ENCODE results near the gene CRTC1. TPM values are rescaled to one million over a fixed set of nuclear protein-coding genes. Genes with fewer than 3 reads are reported as not detected.
"Not testable (repeated sequence)": the region's sequence is repeated elsewhere in the genome, so short reads cannot be mapped to it uniquely, and the experiment has no call there.

Gene CRTC1
- total RNA-seq, 2 experiments from 2014 or later: 5.9 to 6.4 TPM

DNA sequence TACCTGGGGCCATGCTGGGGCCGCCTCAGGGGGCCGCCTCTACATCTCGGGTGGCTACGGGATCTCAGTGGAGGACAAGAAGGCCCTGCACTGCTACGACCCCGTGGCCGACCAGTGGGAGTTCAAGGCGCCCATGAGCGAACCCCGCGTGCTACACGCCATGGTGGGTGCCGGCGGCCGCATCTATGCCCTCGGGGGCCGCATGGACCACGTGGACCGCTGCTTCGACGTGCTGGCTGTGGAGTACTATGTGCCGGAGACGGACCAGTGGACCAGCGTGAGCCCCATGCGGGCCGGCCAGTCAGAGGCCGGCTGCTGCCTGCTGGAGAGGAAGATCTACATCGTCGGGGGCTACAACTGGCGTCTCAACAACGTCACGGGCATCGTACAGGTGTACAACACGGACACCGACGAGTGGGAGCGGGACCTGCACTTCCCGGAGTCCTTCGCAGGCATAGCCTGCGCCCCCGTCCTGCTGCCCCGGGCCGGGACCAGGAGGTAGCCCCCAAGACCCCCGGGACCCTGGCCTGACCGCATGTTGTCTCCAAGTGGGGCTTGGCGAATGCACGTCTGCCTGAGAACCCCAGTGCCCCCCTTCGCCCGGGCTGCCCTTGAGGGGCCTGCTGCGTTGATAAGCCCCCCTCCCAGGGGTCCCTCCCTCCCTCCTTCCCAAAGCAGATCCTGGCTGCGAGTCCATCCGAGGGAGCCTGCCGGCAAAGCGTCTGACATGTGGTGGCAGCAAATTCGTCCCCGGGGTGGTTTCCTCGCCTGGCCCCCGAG, 14.5 kb upstream of the CRTC1 start:
- DNase-seq: no peak
- no peaks in the 10 kb centered on the region for H3K27me3 Mint-ChIP-seq
- no peak overlapping the region for H3K27ac Mint-ChIP-seq
- CTCF ChIA-PET: no interaction called here
- peaks cover 3% of the 10 kb centered on the region for H3K4me1 Mint-ChIP-seq
- no peaks in the 10 kb centered on the region for H3K36me3 Mint-ChIP-seq
- no peak overlapping the region for H3K4me3 Mint-ChIP-seq
- ATAC-seq: no peak
- no peaks in the 10 kb centered on the region for H3K9me3 Mint-ChIP-seq (ENCODE audit: low read depth)

DNA sequence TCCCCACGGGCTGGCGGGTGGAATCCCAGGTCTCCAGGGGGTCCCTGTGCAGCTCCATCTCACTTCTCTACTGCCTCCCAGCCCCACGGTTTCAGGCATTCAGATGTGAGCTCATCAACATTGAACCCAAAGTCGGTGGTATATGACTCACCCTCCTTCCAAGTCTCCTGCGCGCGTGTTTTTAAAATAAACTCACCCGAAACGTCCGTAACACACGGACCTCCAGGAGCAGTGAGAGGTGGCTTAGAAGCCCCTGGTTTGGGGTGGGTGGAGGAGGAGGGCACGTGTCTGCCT, 14.0 kb upstream of the CRTC1 start:
- Mint-ChIP-seq H3K27me3 (no peaks in the 10 kb centered on the region), H3K36me3 (no peaks in the 10 kb centered on the region), H3K27ac (no peak overlapping the region), H3K4me1 (no peaks in the 10 kb centered on the region), H3K9me3 (ENCODE audit: low read depth) (no peaks in the 10 kb centered on the region), H3K4me3 (no peak overlapping the region)
- DNase-seq: no peak
- no peak for ATAC-seq
- CTCF ChIA-PET: no interaction called here

DNA sequence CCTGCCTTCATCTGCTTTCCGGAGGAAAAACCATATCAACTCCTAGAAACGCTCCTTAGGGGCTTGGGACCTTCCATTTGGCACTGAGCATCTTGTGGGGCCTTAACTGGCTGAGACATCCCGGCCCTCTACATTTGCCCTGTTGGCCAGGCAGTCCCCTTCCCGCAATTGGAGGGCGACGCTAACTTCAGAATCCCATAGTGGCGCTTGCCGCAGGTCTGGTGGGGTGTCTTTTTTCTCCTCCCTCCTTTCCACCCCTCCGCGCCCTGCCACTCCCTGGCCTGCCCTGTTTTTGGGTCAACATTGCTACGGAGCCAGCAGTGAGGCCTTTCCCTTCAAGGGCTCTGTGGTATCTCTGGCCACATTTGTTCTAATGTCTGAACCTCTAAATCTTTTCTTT, 13.6 kb upstream of the CRTC1 start:
- DNase-seq: no peak
- no peaks in the 10 kb centered on the region for H3K9me3 Mint-ChIP-seq (ENCODE audit: low read depth)
- CTCF ChIA-PET: no interaction called here

DNA sequence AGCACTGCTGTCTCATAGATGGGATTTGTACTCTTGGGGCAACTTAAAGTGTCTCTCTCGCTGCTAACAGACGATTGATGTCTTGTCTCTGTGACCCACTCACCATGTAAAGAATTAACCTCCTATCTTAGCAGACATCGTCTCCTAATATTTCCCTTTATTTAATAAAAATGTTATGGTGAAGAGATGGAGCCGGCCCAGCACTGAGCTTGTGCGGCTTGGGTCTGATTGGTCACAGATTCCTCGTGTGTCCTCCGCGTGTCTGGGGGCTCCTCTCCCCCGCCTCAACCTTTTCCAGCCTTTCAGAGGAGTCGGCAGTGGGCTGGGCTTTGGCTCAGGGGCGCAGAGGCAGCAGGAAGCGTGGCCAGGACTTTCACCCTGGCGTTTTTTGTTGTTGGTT, 13.2 kb upstream of the CRTC1 start:
- CTCF ChIA-PET: no interaction called here
- Mint-ChIP-seq H3K27me3 (no peaks in the 10 kb centered on the region), H3K27ac (no peak overlapping the region), H3K9me3 (ENCODE audit: low read depth) (no peaks in the 10 kb centered on the region), H3K4me3 (no peak overlapping the region), H3K4me1 (no peaks in the 10 kb centered on the region), H3K36me3 (no peaks in the 10 kb centered on the region)
- no peak for DNase-seq
- no peak for ATAC-seq

More for the DNA sequence above, 13.6 kb upstream of the CRTC1 start:
- Mint-ChIP-seq H3K27me3 (no peaks in the 10 kb centered on the region), H3K4me3 (no peak overlapping the region), H3K27ac (no peak overlapping the region), H3K4me1 (no peaks in the 10 kb centered on the region), H3K36me3 (no peaks in the 10 kb centered on the region)
- ATAC-seq: no peak

DNA sequence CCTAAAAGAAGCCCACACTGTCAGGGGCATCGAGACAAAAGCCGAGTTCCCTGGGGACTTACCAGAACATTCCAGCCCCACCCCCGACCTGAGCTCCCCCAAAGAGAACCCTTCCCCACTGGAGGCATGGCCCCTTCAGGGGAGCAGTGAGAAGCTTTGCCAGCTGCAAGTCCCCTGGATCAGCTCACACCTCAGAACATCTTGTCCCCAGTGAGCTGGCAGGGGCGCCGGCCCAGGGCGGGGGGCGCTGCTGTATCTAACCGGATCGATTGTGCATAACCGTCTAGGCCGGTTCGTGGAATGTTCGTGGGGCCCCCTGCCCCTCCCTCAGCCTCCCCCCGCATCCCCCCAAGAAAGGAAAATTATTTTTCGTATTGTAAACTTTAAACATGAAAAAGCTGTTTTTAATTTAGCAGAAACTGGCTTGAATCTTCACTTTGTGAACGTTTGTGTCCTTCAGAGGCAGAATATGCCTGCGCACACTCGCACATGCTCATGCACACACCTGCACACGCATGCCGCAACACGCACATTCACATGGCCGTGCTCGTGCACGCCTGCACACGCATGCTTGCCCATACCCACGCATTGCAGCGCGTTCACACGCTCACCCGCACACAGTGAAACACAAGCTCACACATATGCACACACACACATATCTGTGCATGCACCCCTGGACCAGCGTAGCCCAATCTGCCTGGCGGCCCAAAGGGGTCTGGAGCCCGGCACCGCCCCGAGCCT, 12.0 kb upstream of the CRTC1 start:
- Mint-ChIP-seq H3K4me1 (no peaks in the 10 kb centered on the region), H3K4me3 (no peak overlapping the region), H3K36me3 (no peaks in the 10 kb centered on the region), H3K27ac (no peak overlapping the region), H3K27me3 (no peaks in the 10 kb centered on the region), H3K9me3 (ENCODE audit: low read depth) (no peaks in the 10 kb centered on the region)
- DNase-seq (no peak), ATAC-seq (no peak)
- CTCF ChIA-PET: interaction anchor here (1.2 to 2.5 kb wide), 2 partner anchors 9 to 78 kb away, joined by 4 to 7 read pairs; no protein-coding TSS in a partner anchor

DNA sequence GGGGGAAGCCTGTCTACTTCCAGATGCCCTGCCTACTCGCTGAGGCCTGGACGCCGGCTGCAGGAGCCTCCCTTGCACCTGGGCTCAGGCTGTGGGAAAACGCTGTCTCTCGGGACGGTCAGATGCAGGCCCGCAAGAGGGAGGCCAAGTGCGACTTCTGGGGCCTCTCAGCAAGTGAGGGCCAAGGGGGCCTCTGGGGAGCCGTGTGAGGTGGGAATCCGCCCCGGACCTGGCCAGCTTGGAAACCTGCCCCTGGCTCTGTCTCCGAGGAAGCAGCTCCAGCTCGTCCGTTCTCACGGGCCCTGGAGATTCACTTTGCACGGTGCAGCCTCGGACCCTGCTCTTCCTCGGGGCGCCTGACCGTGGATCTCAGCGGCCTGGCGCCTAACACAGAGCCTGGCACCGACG, 11.4 kb upstream of the CRTC1 start:
- DNase-seq: no peak
- Mint-ChIP-seq H3K36me3 (no peaks in the 10 kb centered on the region), H3K4me1 (no peaks in the 10 kb centered on the region), H3K27me3 (no peaks in the 10 kb centered on the region), H3K27ac (no peak overlapping the region), H3K9me3 (ENCODE audit: low read depth) (no peaks in the 10 kb centered on the region), H3K4me3 (no peak overlapping the region)
- CTCF ChIA-PET: interaction anchor here (1.2 to 2.5 kb wide), 2 partner anchors 8 to 79 kb away, joined by 4 to 7 read pairs; no protein-coding TSS in a partner anchor
- no peak for ATAC-seq

DNA sequence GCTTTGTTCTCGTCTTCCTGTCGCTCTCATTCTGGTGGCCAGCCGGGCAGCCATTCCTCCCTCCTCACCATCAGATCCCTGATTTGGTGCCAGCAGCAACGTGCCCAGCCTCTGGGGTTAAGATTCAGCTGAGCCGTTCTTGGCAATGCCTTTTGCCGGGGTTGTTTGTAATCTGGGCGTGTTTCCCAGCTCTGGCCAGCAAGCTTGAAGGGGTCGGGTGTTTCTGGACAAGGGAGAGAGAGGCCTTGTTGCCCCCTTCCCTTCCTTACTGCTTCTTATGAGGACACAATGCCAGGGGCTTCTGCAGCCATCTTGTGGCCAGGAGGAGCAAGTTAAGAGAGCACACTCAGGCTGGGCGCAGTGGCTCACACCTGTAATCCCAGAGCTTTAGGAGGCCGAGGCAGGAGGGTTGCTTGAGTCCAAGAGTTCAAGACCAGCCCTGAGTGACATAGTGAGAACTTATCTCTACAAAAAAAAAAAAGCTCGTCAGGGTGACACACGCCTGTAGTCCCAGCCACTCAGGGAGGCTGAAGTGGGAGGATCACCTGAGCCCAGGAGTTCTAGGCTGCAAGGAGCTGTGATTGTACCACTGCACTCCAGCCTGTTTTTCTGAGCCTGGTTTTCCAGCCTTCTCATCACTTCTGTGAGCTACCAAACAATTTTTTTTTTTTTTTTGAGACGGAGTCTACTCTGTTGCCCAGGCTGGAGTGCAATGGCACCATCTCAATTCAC, 10.7 kb upstream of the CRTC1 start:
- H3K9me3 Mint-ChIP-seq (ENCODE audit: low read depth): no peaks in the 10 kb centered on the region
- H3K36me3 Mint-ChIP-seq: no peaks in the 10 kb centered on the region
- ATAC-seq (no peak), DNase-seq (no peak)
- CTCF ChIA-PET: interaction anchor here (0.8 to 2.5 kb wide), 4 partner anchors 79 to 222 kb away, joined by 3 to 7 read pairs (median 4); no protein-coding TSS in a partner anchor
- no peak overlapping the region for H3K27ac Mint-ChIP-seq
- no peak overlapping the region for H3K4me3 Mint-ChIP-seq
- H3K4me1 Mint-ChIP-seq: no peaks in the 10 kb centered on the region
- no peaks in the 10 kb centered on the region for H3K27me3 Mint-ChIP-seq

DNA sequence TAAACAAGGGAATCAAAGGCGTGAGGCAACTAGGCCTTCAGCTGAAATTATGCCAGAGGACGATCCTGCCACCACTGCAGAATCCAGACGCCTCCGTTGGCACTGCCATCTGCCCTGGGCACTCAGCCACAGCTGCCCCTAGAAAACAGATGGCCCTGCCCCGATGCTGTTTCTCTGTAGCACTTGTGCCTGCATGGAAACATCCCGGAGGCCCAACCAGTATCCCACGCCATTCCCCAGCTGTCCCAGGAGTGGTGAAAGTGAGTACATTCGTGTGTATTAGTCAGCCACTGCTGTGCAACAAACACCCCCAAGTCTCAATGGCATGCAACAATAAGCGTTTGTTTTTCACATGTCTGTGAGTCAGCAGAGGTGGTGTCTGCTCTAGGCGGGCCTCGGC, 8.9 kb upstream of the CRTC1 start:
- Mint-ChIP-seq H3K4me3 (no peak overlapping the region), H3K27ac (no peak overlapping the region), H3K36me3 (no peaks in the 10 kb centered on the region), H3K9me3 (ENCODE audit: low read depth) (no peaks in the 10 kb centered on the region), H3K27me3 (no peaks in the 10 kb centered on the region), H3K4me1 (peaks cover 5% of the 10 kb centered on the region)
- DNase-seq (no peak), ATAC-seq (no peak)
- CTCF ChIA-PET: interaction anchor here (0.9 to 1.2 kb wide), 3 partner anchors 11 to 205 kb away, joined by 3 to 5 read pairs (median 3); no protein-coding TSS in a partner anchor

DNA sequence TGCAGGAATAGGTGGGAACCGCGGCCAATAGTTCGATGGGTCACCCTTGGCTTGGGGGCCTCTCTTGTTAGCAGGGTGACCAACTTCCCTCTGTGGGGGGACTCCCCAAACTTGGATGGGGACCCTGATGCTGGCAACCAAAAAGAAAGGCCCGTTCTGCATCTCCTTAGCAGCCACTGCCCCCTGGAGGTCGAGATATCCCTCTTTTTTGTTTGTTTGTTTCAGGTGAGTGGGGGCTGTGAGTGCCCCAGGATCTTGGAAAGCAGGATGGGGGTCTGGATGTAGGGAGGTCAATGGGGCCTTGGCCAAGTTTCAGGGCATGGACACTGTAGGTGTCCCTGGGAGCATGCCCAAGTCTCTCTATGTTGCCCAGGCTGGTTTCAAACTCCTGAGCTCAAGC, 7.7 kb upstream of the CRTC1 start:
- no peaks in the 10 kb centered on the region for H3K9me3 Mint-ChIP-seq (ENCODE audit: low read depth)
- CTCF ChIA-PET: interaction anchor here (1.2 to 1.4 kb wide), 2 partner anchors 206 to 224 kb away, joined by 3 to 5 read pairs; no protein-coding TSS in a partner anchor
- H3K27ac Mint-ChIP-seq: no peak overlapping the region
- H3K4me3 Mint-ChIP-seq: no peak overlapping the region
- DNase-seq (no peak), ATAC-seq (no peak)
- H3K27me3 Mint-ChIP-seq: no peaks in the 10 kb centered on the region
- H3K4me1 Mint-ChIP-seq: peaks cover 5% of the 10 kb centered on the region
- no peaks in the 10 kb centered on the region for H3K36me3 Mint-ChIP-seq

DNA sequence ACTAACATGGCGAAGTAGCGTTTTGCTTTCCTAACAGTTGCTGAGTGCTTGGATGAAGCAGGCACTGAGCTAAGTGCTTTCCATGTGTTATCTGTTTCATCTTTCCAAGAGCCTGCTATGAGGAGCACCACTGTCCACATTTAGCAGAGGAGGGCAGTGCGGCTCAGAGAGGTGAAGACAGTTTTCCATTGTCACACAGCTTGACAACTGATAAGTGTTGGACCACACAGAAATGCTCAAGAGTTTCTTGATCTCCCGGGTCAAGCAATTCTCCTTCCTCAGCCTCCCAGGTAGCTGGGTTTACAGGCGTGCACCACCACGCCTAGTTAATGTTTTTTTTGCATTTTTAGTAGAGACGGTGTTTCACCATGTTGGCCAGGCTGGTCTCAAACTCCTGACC, 6.8 kb upstream of the CRTC1 start:
- CTCF ChIA-PET: interaction anchor here (1.2 to 1.4 kb wide), 2 partner anchors 207 to 225 kb away, joined by 3 to 5 read pairs; no protein-coding TSS in a partner anchor
- ATAC-seq: no peak

DNA sequence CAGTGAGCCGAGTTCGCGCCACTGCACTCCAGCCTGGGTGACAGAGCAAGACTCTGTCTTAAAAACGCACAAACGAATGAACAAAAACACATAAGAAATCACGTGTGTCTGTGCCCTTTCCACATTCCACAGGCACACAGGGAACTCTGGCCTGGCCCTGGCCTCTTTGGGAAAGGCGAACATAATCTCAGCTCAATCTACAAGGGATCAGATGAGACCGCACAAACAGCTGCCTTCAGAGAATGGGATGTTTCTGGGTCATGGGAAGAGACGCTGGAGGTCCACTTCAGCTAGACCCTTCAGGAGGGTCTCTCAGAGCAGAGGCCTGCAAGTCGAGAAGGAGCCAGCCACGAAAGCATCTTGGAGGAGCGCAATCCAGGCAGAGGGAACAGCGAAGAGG, 6.3 kb upstream of the CRTC1 start:
- H3K36me3 Mint-ChIP-seq: no peaks in the 10 kb centered on the region
- peaks cover 7% of the 10 kb centered on the region for H3K4me1 Mint-ChIP-seq
- CTCF ChIA-PET: interaction anchor here (1.2 kb wide), 1 partner anchor 226 kb away, joined by 3 read pairs; no protein-coding TSS in a partner anchor
- no peak for DNase-seq
- H3K27ac Mint-ChIP-seq: no peak overlapping the region
- H3K27me3 Mint-ChIP-seq: no peaks in the 10 kb centered on the region
- H3K9me3 Mint-ChIP-seq (ENCODE audit: low read depth): no peaks in the 10 kb centered on the region
- ATAC-seq: no peak
- H3K4me3 Mint-ChIP-seq: no peak overlapping the region

More for the DNA sequence above, 6.8 kb upstream of the CRTC1 start:
- Mint-ChIP-seq H3K36me3 (no peaks in the 10 kb centered on the region), H3K9me3 (ENCODE audit: low read depth) (no peaks in the 10 kb centered on the region), H3K27ac (no peak overlapping the region), H3K27me3 (no peaks in the 10 kb centered on the region), H3K4me3 (no peak overlapping the region), H3K4me1 (peaks cover 5% of the 10 kb centered on the region)
- no peak for DNase-seq

DNA sequence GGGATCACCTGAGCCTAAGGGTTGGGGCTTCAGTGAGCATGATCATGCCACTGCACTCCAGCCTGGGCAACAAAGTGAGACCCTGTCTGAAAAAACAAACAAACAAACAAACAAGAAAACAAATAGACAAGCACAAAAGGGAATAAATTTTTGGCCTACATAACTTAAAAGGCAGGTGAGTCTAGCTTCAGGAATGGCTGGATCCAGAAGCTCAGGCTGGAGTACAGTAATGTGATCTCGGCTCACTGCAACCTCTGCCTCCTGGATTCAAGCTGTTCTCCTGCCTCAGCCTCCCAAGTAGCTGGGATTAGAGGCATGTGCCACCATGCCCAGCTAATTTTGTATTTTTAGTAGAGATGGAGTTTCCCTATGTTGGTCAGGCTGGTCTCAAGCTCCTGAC, 3.3 kb upstream of the CRTC1 start:
- not testable (repeated sequence) for H3K36me3 Mint-ChIP-seq; H3K9me3 Mint-ChIP-seq (ENCODE audit: low read depth); H3K27ac Mint-ChIP-seq; H3K27me3 Mint-ChIP-seq; DNase-seq; ATAC-seq; H3K4me3 Mint-ChIP-seq
- H3K4me1 Mint-ChIP-seq: peaks cover 20% of the 10 kb centered on the region
- CTCF ChIA-PET: interaction anchor here (0.7 to 1.9 kb wide), 3 partner anchors 9 to 160 kb away, joined by 4 to 5 read pairs (median 4); no protein-coding TSS in a partner anchor

DNA sequence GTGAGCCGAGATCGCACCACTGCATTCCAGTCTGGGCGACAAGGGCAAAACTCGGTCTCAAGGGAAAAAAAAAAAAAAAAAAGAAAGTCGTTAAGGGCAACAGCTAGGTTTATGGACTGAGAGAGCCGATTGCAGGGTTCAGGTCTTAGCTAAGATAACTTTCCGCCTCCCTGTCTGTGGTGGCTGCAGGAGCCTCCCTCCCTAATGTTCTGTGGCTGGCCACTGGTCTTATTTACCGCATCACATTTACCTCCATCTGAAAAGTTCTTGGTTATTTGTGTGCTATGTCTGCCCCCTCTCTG, 722 bp upstream of the CRTC1 start:
- Mint-ChIP-seq H3K9me3 (ENCODE audit: low read depth) (no peaks in the 10 kb centered on the region), H3K4me3 (peak overlapping the region; percentile 78), H3K27ac (peak overlapping the region; percentile 65), H3K4me1 (peaks cover 21% of the 10 kb centered on the region), H3K27me3 (no peaks in the 10 kb centered on the region), H3K36me3 (no peaks in the 10 kb centered on the region)
- ATAC-seq (no peak), DNase-seq (no peak)
- CTCF ChIA-PET: interaction anchor here (0.5 to 1.8 kb wide), 5 partner anchors 95 to 231 kb away, joined by 3 to 5 read pairs (median 4); partner anchors contain the start of gene KXD1
